HG03095 (cell line): ENCODE measurements around the gene AVPR1A.

ENCODE experiments used
- ATAC-seq: cut with Tn5 transposase; IDR thresholded peaks from one replicate; pipeline ENCODE4 v1.9.1; 2021; ENCODE audit warnings: moderate library complexity; ENCODE audit not compliant: unreplicated experiment

Gene AVPR1A

DNA sequence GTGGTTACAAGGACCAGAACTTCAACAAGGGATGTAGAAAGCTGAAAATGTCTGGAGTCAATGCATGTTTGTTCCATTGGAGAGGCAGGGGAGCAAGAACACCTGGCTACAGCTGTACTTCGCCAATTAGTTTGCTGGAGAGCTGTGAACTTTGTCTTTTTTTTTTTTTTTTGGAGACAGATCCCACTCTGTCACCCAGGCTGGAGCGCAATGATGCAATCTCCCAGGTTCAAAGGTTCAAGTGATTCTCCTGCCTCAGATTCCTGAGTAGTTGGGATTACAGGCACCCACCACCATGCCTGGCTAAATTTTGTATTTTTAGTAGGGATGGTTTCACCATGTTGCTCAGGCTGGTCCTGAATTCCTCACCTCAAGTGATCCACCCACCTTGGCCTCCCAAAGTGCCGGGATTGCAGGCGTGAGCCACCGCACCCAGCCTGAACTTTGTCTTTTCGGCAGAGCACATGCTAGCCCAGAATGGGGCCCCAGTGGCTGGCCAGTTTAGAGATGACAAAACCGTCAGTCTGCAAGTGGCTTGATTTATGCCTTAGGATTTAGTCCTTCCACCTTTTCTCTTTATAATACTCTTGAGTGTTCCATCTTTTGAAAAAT, 55.5 kb downstream of the AVPR1A start:
- ATAC-seq = no peak

GRCh38 chr12:63093711-63094110, 57.3 kb downstream of the AVPR1A start:
- no peak for ATAC-seq

GRCh38 chr12:63093084-63093483, 57.9 kb downstream of the AVPR1A start:
- no peak for ATAC-seq
